GM04504 (cell line): ENCODE measurements around the gene BLID.

Experiments
- DNase-seq: peaks from one replicate; pipeline ENCODE4 v3.0.0-alpha.2; 2012; ENCODE audit warnings: low read depth

BLID gene, protein sequence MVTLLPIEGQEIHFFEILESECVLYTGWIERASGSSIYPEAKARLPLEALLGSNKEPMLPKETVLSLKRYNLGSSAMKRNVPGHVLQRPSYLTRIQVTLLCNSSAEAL

DNA sequence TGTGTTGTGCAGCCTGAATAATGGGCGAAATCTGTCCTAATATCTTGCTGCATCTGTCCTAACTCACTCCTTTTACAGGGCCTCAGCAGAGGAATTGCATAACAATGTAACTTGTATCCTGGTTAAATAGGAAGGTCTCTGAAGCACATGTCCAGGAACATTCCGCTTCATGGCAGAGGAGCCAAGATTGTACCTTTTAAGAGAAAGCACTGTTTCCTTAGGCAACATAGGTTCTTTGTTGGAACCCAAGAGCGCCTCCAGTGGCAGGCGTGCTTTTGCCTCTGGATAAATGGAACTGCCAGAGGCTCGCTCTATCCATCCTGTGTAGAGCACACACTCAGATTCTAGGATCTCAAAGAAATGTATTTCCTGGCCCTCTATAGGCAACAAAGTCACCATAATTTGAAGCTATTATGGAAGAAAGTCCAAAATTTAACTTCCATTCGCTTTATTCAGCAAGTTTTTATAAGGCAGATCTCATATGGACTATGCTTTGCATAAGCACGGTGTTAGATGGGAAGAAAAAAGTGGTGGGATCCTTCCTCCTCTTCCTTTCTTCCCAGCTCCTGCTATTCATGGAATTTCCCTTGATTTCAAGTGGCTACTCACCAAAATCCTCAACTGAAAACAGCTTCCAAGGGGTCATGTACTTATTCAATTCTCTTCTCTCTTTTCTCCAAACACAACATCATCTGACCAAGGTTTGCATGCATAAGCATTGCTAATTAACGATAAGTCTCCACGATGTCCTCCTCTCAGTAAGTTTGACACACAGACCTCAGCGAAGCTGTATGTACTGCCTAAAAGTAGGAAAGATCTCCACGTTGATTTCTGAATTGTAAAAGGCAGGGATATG is at the start of gene BLID:
Gene BLID (minus strand): TSS at position 692 of the 856 bp plus-strand sequence. CDS start 293 bp downstream, at position 399.
- DNase-seq: no peak

DNA sequence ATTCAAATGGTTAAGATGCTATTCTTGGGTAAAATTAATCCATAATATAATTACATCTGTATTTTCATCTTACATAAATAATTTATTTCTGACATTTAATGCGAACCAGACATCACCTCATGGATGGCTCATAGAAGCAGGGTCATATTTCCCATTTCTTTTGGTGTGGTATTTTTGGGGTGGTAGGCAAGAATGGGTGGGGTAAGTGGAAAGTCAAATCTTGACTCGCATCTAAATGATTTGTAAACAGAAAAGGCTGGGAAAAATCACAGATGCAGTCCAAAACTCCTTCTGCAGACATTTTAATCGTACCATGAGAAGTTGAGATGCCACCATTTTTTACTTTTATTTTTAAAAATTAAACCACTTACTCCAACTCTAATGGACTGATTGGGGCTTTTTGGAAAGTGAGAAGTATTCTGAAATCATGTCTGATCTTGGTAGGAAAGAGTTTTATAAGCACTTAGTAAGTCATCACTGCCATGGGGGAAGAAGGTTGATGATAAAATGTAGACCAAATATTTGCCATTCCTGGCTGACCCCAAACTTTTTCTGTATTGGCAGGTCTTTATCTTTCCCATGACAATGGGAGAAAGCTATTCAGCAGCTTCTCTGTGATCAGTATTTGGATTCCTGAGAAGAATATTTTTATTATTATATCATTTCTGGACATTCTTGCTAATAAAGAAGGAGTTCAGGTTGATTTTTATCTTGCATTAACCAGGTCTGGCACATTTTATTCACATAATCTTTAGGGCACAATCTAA is 47.2 kb upstream of the BLID start:
- peak; percentile 39 for DNase-seq

DNA sequence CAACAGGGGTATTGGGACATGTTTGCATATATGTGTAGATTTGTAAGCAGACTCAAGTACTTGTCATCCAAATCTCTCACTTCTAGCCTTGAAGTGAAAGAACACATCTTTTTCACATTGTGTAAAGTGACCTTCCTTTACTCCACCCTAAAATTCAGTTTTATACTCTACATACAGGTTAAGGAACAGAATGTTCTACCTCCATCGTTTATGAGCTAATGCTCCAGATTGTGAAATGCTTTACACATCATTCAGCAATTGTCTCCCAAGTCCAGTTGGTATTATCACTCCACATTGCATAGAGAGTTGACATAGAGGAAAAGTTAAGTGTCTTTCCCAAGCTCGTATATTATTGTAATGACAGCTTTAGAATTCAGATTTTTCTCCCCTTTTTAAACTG is 46.1 kb upstream of the BLID start:
- DNase-seq: no peak

DNA sequence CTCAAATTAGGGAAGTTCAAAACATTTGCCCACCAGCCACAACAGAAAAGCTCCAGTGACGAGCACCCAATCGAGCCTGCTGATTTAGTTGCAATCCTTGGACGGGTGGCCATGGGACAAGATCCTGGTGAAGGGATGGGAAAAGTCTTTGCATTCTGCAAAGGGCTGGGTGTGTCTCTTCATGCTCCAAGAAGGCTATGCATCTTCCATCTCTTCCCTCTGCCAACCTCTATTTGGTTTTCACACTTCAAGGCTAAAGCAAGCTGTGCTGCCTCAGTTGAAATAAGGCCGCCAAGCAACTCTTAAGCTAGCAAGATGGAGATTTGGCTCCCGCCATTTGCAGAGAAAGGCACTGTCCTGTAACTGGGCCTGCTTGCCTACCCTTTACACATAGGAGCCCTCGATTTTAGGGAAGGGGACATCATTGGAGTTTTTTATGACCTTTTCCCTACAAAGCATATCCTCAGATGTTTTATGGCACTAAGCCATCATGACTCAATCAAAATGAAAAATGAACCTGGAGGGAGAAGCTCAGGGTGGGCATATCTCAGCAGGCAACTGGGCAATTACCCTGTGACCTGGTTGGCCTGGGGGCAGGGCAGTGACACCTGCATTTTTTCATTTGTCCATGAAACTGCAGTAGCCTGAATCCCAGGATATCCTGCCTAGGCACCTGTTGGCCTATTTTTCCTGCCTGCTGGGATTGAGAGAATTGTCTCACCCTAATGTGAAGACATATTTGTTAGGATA is 45.0 kb upstream of the BLID start:
- DNase-seq: no peak

DNA sequence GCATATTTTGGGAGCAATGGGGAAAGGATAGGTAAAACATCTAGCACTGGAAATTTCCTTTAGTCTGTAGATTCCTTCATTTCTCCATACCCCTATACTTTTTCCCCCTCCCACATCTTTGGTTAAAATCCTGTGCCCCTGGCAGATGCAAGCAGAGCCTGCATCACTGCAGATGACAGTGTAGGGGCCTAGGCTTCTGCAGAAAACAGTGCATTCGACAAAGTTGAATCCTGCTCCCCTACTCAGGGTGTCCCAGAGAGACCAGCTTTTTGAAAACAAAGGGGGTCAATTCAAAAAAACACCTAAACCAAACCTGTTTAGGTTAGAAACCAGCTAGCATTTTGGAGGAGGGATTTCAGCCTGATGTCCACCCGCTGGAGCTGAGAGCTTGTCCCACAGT is 43.8 kb upstream of the BLID start:
- no peak for DNase-seq

DNA sequence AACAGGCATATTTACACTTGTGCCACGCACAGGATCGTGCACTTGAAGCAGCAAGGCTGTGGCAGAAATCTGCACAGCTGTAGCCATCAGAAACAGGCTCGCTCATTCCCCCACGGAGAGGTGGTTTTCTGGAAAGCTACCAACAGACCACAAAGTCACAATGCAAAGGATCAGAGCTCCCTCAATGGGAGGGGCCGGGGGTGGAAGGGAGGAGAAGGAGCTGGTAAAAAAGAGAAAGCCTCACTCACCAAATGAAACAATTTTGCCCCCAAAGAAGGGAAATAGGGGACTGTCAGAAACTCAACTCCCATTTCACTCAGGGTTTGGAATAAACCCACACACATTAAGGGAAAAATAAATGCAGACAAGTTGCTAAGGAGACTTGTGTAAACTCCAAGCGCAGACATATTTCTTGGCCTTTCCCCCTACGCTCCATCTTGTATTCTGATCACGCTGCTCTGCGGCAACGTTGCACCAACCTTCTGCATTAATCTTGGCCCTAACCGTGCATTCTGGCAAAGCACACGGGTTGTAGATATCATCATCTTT is 43.2 kb upstream of the BLID start:
- DNase-seq: no peak

DNA sequence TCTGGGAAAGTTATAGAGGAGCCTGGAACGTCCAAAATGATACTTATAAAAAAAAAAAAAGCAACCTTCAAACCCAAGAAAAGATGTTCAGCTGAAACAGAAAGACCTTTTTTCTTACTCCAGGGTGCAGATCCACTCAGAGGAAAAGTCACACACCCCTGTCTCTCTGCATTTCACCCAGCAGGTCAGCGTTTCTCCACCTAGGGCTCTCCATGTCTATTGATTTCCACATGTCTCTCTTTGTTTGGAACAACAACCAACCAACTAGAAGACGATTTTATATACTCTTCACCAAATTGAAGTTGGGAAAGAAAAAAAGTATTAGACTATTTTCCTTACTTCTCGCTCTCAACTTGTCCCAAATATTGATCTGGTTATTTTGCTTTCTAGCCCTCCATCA is 42.2 kb upstream of the BLID start:
- no peak for DNase-seq

DNA sequence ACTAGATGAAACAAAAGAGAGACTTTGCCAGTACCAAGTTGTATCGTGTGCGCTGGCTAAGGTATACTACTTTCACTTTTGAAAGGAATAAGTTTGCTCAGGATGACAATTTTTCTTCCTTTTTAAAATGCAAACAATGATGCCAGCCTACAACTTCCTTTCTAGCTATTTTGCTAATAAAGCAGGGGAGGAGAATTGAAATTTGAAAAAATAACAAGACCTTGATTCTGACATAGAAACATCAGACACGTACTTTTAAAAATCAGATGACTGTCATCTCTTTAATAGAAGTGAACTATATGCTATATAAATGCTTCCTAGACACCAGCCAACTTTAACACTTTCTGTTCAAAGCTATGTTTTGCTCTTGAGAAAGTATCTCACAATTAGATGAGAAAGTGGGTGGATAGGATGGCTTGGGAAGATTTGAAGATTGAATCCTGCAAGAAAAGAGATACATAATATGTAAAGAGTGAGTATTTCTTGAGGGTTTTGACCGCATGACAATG is 41.7 kb upstream of the BLID start:
- DNase-seq: no peak

DNA sequence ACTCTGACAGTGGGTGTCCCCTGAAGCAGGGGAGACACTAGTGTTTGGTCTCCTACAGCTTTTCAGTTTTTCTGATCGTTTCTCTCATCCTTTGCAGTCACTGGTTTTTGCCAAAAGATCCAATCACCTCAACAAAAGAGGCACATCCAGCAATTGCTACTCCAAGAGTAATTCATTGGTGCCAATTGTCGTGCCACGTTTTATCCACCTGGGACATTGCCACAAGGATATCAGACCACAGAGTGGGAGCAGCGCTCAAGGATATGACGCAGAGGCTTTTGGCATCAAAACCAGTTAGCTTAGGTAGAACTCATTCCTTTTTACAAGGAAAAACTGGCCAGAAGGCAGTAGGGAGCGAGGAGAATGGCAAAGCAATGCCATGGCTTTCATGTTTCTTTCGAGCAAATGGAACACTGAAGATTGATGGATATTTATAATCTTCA is 40.9 kb upstream of the BLID start:
- DNase-seq: peak; percentile 47

DNA sequence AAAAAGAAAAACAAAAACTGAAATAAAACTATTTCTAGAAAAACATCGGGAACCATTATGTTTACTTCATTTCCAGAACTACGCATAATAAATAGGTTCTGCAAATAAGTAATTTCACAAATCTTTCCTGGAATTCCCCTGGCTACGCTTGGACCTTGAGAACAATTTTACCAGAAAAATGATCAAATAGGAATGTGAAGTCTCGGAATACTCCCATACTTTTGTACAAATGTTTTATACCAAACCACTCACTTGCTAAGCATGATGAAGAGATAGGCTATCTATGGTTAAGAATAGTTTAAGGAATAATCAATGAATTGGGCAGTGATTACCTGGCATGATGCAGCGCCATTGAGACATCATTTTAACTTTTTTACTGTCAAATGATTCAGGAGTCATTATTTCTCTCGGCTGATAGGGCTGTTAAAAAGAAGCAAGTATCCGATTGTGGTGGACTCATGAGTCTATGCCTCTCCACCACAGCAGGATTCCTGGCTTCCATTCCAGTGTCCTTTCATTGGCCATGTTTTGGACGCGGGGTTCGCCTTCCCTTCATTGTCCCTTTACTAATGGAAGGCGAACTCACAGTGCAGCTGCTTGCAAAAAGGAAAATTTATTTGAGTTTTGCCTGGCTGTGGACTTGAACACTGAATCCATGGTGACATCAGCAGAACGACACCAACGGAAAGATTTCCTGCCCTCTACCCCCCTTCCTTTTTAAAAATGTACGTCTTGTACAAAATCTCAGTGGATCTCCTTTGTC is 39.9 kb upstream of the BLID start:
- DNase-seq: no peak

DNA sequence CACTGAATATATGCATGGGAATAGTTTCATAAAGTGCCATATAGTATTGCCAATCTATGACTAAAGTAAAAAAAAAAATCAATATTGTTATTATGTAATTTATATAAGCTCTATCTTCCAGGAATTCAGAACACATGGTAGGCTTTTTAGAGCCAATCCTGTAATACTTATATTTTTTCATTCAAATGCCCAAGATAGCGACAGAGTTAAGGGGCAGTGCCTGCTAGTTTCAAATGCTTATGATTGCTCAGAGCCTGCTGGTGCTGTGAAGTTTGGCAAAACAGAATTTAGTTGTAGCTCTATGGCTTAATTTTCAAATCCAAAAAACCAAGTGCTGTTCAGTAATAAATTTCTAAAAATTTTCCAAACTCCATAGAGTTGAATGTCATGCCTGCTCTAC is 39.0 kb upstream of the BLID start:
- no peak for DNase-seq

DNA sequence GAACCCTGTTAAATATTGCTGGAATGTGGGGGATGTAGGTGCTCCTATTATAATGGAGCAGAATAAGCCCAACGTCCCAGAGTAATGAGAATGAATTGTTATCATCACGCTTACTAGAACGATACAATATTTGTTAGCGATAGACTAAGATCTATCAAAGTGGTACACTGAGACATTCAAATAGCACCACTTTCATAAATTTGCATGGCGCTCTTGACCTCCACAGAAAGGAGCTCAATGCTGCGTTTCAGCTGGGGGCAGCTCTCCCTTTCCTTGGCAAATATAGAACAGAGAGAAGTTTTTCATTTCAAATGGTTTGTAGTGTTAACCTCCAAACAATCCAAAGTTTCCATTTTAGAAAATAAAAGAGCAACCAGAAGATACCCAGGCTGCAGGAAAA is 38.2 kb upstream of the BLID start:
- no peak for DNase-seq

DNA sequence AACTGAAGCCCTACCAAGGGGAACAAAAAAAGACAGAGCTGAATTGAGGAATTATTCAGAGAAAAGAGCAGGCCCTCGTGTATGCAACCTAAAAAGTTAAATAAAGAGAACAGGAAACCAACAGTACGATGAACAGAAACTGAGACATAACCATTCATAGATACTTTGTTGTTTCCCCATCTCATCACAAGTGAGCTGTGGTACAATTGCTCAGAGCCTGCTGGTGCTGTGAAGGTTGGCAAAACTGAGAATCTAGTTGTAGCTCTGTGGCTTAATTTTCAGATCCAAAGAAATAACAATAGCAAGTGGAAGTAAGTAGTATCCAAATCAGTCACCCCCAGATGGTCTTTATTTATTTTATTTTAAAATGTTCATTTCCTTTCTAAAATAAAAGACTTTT is 37.7 kb upstream of the BLID start:
- DNase-seq: no peak

DNA sequence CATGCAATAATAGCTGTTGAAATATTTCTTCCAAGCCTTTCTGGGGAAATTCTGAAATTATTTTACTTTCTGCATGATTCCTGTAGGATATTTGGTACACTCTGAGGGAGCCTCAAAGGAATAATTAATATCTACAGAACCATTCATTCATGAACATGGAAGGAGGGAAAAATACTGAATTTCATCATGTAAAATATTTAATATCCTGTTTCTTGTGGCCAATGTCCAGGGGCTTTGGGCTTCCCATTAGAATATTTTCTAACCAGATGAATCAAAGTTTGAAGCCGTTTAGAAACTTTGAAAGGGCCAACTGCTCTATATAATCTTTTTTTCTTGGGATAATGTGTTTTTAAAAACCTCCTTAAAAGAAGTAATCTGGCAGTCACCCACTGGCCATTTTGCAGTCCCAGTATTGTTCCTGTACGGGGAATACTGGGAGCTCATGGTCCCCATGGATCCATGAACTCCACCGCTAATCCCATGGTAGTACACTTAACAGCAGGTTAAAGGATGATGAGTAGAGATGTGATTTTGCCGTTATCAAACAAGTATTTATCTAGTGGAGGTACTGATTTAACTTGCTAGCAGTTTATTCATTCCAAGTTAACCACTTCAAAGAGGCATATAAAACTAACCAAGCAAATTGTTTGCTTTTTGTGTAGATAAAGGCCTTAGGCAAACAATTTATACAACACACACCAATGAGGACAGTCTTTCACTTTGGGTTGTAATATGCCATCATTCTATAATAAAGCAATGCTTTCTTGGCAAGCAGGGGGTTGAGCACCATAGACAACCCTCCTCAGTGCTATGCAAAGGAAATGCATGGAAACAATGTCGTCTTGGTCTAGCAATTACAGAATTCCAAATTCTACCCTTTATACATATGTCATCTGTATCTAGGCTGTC is 34.5 kb upstream of the BLID start:
- DNase-seq: no peak

DNA sequence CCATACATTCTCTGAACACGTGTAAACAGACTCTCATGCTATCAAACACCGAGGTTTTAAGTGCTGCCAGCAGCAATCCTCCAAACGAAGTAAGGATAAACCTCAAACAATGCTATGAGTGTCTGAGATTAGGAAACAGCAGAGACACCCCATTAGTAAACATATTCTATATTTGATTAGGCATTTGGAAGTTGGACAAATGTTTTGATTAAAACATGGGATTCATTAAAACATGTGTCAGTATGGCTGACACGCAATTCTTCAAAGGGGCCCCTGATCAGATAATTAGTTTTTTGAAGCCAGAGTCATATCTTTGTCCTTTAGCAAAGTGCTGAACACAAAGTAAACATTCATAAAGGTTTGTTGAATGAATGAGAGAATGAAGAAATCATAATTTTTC is 33.2 kb upstream of the BLID start:
- no peak for DNase-seq

DNA sequence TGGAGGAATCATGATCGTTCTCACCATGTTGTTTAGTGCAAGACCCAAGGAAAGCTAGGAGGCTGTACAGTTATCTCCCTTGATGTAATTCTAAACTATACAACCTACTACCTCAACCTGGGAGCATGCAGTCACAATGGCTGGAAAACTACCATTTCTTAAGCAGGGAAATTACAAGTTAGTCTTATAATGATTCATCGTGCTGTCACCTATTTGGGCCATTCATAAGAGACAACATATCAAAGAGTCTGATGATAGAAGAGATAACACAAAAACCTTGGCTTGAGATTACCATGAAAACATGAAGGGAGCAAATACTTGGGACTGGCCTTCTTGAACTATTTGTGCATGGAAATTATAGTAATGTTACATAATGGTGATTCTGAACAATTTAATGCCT is 30.5 kb upstream of the BLID start:
- no peak for DNase-seq

DNA sequence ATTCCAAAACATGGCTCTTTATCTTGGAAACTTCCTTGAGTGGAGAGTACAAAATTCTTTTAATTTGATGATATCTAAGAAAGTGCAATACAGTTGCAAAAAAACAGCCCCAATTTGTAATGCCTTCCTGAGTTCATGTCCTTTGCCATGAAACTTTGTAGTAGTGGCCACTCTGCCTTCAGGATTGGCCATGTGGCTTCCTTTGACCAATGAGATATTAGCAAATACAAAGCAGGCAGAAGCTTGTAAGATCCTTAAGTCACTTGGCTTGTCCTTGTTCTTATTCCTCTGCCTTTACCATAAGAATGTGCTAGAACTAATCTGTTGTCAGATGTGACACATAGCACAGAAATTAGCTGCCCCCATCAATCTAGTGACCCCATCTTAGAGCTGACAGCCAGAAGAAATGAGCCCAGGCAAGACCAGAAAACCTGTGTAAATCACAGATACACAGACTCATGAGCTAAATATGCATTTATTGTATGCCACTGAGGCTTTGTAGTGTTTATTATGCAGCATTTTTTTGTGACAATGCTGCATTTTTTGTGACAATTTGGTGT is 29.8 kb upstream of the BLID start:
- no peak for DNase-seq

DNA sequence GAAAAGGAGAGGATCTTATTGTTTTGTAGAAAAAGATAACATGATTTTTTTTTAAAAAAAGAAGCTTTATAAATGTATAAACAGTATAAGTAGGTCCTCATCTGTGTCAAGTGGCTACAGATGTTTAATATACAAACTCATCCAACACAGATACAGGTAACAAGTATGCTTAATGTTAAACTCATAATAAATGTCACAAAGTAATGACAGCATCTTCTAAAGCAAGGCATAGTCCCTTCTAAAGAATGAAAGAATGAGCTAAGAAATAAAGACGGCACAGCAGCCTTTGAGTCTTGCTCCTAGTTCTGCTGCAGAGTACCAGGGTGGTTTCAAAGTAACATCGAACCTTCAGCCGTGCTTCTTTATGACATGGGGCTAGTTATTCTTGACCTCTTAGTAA is 28.7 kb upstream of the BLID start:
- DNase-seq: no peak

DNA sequence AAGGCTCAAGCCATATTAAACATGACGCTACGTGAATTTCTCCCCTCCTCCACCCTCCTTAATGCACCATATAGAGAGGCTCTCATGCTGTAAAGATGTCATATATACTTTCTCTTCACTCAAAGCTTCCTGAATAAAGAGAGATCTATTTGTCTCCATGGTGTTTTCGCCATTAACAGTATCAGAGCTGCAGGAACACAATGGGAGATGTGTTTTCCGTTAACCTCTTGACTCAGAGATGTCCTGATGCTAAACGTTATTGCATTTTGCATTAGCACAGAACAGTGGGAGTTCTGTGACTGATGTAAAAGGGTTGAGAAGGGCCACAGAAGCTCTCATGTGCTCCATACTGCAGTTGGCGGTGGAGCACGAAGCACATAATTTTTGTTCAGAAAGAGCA is 25.7 kb upstream of the BLID start:
- no peak for DNase-seq

DNA sequence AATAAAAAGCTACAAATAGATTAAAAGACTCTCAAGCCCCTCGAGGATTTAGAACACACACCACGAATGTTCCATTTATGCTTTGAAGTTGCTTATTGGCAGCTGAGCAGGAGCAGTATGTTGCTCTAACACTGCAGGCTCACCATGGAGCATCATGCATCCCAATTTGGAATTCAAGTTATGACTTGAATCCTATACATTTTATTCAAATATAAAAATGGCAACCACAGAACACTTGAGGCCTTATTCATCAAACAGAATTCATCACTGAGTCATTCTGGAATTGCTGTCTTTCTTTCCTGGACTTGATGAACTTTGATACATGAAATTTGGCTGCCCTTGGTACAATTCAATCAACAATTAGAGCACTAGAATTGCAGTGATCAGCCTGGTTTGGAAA is 24.5 kb upstream of the BLID start:
- no peak for DNase-seq
